Mesenchymal stem cell (in vitro differentiated cells and primary cell): Measurements from ENCODE around the gene INSM1.
A peak's percentile ranks its signal among the peaks of the same experiment; 100 is the strongest.

Experiments
- DNase-seq: peaks from one replicate; pipeline ENCODE4 v3.0.0-alpha.2; 2013
- H2AFZ ChIP-seq: one replicate; pipeline ENCODE4 v1.6.1; 2013; ENCODE audit warnings: low read depth, mild to moderate bottlenecking, control low read depth, inconsistent platforms, low read length, moderate library complexity
- H2AK5ac ChIP-seq: 2 replicates; pipeline ENCODE4 v1.6.1; 2013; ENCODE audit warnings: low read length, moderate library complexity, mild to moderate bottlenecking, inconsistent platforms; ENCODE audit not compliant: severe bottlenecking
- H2BK120ac ChIP-seq: one replicate; pipeline ENCODE4 v1.6.1; 2013; ENCODE audit warnings: low read depth, mild to moderate bottlenecking, inconsistent platforms, low read length, moderate library complexity
- H2BK12ac ChIP-seq, 2 experiments: one replicate each; pipeline ENCODE4 v1.6.1; 2013; ENCODE audit warnings: inconsistent platforms in 2 of 2, low read length in 2 of 2, mild to moderate bottlenecking in 2 of 2, moderate library complexity in 2 of 2, control low read depth in 1 of 2
- H2BK15ac ChIP-seq: one replicate; pipeline ENCODE4 v1.6.1; 2013; ENCODE audit warnings: mild to moderate bottlenecking, low read depth, inconsistent platforms; ENCODE audit not compliant: poor library complexity, severe bottlenecking
- H2BK5ac ChIP-seq: 2 replicates; pipeline ENCODE4 v1.6.1; 2013; ENCODE audit warnings: low read depth, mild to moderate bottlenecking, low read length, control low read depth, inconsistent platforms; ENCODE audit not compliant: poor library complexity, severe bottlenecking
- H3K14ac ChIP-seq, 2 experiments: one replicate each; pipeline ENCODE4 v1.6.1; 2013; ENCODE audit warnings: inconsistent platforms in 2 of 2, low read length in 2 of 2, control low read depth in 1 of 2, mild to moderate bottlenecking in 1 of 2, moderate library complexity in 1 of 2
- H3K18ac ChIP-seq, 2 experiments: one replicate each; pipeline ENCODE4 v1.6.1; 2013; ENCODE audit warnings: inconsistent platforms in 2 of 2, low read length in 2 of 2, control low read depth in 1 of 2, low read depth in 1 of 2, mild to moderate bottlenecking in 1 of 2
- H3K23ac ChIP-seq, 2 experiments: one replicate each; pipeline ENCODE4 v1.6.1; 2013; ENCODE audit warnings: inconsistent platforms in 2 of 2, low read length in 2 of 2, mild to moderate bottlenecking in 2 of 2, moderate library complexity in 2 of 2, control low read depth in 1 of 2
- H3K27ac ChIP-seq: 2 replicates; pipeline ENCODE4 v1.5.1; 2013; ENCODE audit warnings: mild to moderate bottlenecking, moderate library complexity, low read length, control low read depth, inconsistent platforms; ENCODE audit not compliant: poor library complexity, severe bottlenecking
- H3K27me3 ChIP-seq, 2 experiments: 2 replicates each; pipeline versions ENCODE4 v1.6.1 to v1.7.0; 2013; ENCODE audit warnings: low read length in 2 of 2, mild to moderate bottlenecking in 2 of 2, moderate library complexity in 2 of 2, control low read depth in 1 of 2, inconsistent platforms in 1 of 2; ENCODE audit not compliant: control insufficient read depth in 1 of 2, insufficient read depth in 1 of 2
- H3K36me3 ChIP-seq, 2 experiments: 2 replicates each; pipeline versions ENCODE4 v1.6.1 to v1.7.0; 2013; ENCODE audit warnings: low read length in 2 of 2, control low read depth in 1 of 2, inconsistent platforms in 1 of 2, low read depth in 1 of 2, mild to moderate bottlenecking in 1 of 2; ENCODE audit not compliant: insufficient read depth in 2 of 2, control insufficient read depth in 1 of 2
- H3K4ac ChIP-seq, 2 experiments: one replicate each; pipeline ENCODE4 v1.6.1; 2013; ENCODE audit warnings: inconsistent platforms in 2 of 2, low read length in 2 of 2, mild to moderate bottlenecking in 2 of 2, moderate library complexity in 2 of 2, control low read depth in 1 of 2, low read depth in 1 of 2
- H3K4me1 ChIP-seq: 2 replicates; pipeline ENCODE4 v1.6.1; 2013; ENCODE audit warnings: low read depth, low read length, control low read depth; ENCODE audit not compliant: control insufficient read depth, insufficient read depth
- H3K4me2 ChIP-seq: 2 replicates; pipeline ENCODE4 v1.6.1; 2013; ENCODE audit warnings: low read length, mild to moderate bottlenecking, inconsistent platforms; ENCODE audit not compliant: poor library complexity, severe bottlenecking
- H3K4me3 ChIP-seq, 2 experiments: 2 replicates each; pipeline versions ENCODE4 v1.5.1 to v1.7.0; 2013; ENCODE audit warnings: low read length in 2 of 2, mild to moderate bottlenecking in 2 of 2, control low read depth in 1 of 2, low read depth in 1 of 2; ENCODE audit not compliant: insufficient read depth in 1 of 2
- H3K79me1 ChIP-seq: replicated peaks from 2 replicates; pipeline ENCODE4 v1.6.1; 2013; ENCODE audit warnings: mild to moderate bottlenecking, control low read depth, low read length, inconsistent platforms; ENCODE audit not compliant: poor library complexity, severe bottlenecking
- H3K9ac ChIP-seq: 2 replicates; pipeline ENCODE4 v1.7.0; 2013; ENCODE audit warnings: mild to moderate bottlenecking, low read length, moderate library complexity
- H3K9me3 ChIP-seq: 2 replicates; pipeline ENCODE4 v1.7.0; 2013; ENCODE audit warnings: mild to moderate bottlenecking, low read length; ENCODE audit not compliant: control insufficient read depth
- H4K8ac ChIP-seq: one replicate; pipeline ENCODE4 v1.6.1; 2013; ENCODE audit warnings: inconsistent platforms, mild to moderate bottlenecking, low read length, moderate library complexity
- H4K91ac ChIP-seq: one replicate; pipeline ENCODE4 v1.6.1; 2013; ENCODE audit warnings: mild to moderate bottlenecking, low read length, inconsistent platforms
- WGBS: methylation state at CpG from one replicate; pipeline ENCODE4 v1.1.7; 2013; ENCODE audit warnings: mixed read lengths; 5-methylcytosine and 5-hydroxymethylcytosine counted together

INSM1 gene

DNA sequence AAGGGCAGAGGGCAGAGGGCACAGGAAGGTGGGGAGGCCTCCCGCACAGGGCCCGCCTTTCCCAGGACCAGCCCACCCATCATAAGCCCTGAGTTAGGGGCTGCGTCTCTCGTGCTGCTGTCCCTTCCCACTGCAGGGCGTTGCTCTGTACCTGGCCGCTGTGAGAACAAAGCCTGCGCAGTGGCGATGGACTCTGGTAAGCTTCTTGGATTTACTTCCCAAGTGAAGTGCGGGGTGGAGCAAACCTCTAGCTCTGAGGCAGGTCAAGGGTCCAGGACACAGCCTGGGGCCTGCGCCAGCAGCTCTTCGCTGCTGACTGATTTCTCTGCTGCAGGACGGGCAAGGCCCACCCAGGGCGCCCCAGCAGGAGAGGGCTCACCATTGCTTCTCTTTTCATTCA is 23.9 kb downstream of the INSM1 start:
- Histone ChIP-seq H2BK120ac (no peak overlapping the region), H3K79me1 (no peaks in the 10 kb centered on the region), H3K4ac (no peak overlapping the region), H2AK5ac (no peak overlapping the region), H3K27me3 (no peaks in the 10 kb centered on the region), H4K91ac (no peak overlapping the region), H2BK15ac (no peak overlapping the region), H3K27ac (no peak overlapping the region), H3K4me1 (no peaks in the 10 kb centered on the region), H2AFZ (no peak overlapping the region), H3K9me3 (no peaks in the 10 kb centered on the region), H3K4me3 (no peak overlapping the region), H4K8ac (no peak overlapping the region), H2BK5ac (no peak overlapping the region), H2BK12ac (no peak overlapping the region), H3K18ac (no peak overlapping the region), H3K4me2 (no peak overlapping the region), H3K9ac (no peak overlapping the region), H3K23ac (no peak overlapping the region), H3K14ac (no peak overlapping the region), H3K36me3 (peaks cover 0 to 8% of the 10 kb centered on the region in 2 experiments)
- WGBS: 91% methylated on average over 13 of the region's 13 CpGs
- no peak for DNase-seq

DNA sequence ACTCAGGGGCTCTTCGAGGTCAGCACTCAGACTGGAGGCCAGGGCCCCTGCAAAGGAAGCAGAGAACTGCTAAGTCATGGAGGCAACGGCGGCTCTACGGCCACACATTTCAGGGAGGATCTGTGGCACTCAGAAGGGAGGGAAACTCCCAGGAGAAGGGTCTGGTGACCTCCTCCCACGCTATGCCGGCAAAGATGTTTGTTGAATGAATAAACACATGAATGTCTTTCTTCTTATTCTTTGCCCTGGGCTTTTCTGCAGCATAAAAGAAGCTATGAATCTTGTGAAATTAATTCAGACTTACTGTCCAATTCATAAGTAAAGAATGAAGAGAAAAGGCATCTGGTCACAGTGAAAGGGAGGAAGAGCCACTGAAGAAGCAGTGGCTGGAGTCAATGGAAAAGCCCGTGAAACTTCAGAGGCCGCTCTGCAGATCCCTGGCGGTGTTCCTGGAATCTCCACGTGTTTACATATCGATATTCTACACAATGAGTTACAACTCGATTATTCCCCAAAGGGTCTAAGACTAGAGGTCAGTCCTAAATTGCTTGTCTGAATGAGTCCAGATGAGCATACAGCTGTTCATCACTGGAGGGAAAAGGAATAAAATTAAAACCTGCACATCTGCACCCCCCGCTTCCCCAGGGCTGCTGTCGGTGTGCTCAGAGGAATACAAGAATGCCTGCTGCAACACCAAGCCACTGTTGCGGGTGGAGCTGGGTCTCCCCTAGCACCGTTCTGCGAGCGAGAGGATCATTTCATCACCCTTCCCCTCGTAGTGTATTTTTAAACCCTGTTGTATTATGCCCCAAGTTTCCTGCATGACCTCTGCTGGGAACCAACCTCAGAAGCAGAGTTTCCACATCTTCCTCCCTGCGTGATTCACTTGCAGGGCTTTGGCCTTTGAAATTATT is 25.6 kb downstream of the INSM1 start:
- Histone ChIP-seq H3K9ac (peak overlapping the region; percentile 57), H4K91ac (no peak overlapping the region), H3K23ac (no peak overlapping the region), H3K9me3 (no peaks in the 10 kb centered on the region), H2BK15ac (no peak overlapping the region), H4K8ac (no peak overlapping the region), H3K27ac (no peak overlapping the region), H2AK5ac (no peak overlapping the region), H3K14ac (peak overlapping the region in 1 of 2 experiments; percentile 48), H3K4ac (no peak overlapping the region), H2BK120ac (no peak overlapping the region), H3K18ac (no peak overlapping the region), H2AFZ (no peak overlapping the region), H3K79me1 (no peaks in the 10 kb centered on the region), H3K36me3 (peaks cover 0 to 8% of the 10 kb centered on the region in 2 experiments), H3K4me3 (peak overlapping the region in 1 of 2 experiments; percentile 37), H3K27me3 (no peaks in the 10 kb centered on the region), H3K4me1 (no peaks in the 10 kb centered on the region), H2BK5ac (no peak overlapping the region), H3K4me2 (no peak overlapping the region), H2BK12ac (no peak overlapping the region)
- 82% methylated on average over 18 of the region's 20 CpGs for WGBS
- peak; percentile 57 for DNase-seq

DNA sequence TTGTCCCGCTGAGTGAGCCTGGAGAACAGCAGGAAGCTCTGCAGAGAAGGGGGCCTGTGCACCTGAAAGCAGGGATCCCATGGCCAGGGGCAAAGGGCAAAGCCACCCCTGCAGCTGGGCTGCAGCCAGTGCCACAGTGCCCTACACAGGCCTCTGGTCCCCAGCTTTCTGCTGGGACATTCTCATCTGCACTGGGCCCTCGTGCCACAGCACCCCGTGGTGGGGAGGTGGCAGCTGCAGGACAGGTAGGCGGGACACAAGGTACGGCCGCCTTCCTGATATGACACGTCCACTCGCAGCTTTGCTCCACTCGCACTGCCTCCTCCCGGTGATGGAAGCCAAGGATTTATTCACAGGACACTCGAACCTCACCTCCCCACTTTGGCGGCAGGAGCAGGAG is 27.2 kb downstream of the INSM1 start:
- DNase-seq: no peak
- Histone ChIP-seq H3K18ac (no peak overlapping the region), H2BK12ac (no peak overlapping the region), H3K14ac (no peak overlapping the region), H3K4me3 (no peak overlapping the region), H2BK15ac (no peak overlapping the region), H3K9ac (no peak overlapping the region), H2AK5ac (no peak overlapping the region), H3K36me3 (peaks cover 0 to 8% of the 10 kb centered on the region in 2 experiments), H2BK5ac (no peak overlapping the region), H4K8ac (no peak overlapping the region), H4K91ac (no peak overlapping the region), H3K79me1 (no peaks in the 10 kb centered on the region), H3K23ac (no peak overlapping the region), H3K4me1 (peaks cover 8% of the 10 kb centered on the region), H3K27ac (no peak overlapping the region), H3K27me3 (no peaks in the 10 kb centered on the region), H3K4me2 (no peak overlapping the region), H3K4ac (no peak overlapping the region), H3K9me3 (no peaks in the 10 kb centered on the region), H2AFZ (no peak overlapping the region), H2BK120ac (no peak overlapping the region)
- whole genome bisulfite sequencing: 96% methylated on average over 12 of the region's 12 CpGs

DNA sequence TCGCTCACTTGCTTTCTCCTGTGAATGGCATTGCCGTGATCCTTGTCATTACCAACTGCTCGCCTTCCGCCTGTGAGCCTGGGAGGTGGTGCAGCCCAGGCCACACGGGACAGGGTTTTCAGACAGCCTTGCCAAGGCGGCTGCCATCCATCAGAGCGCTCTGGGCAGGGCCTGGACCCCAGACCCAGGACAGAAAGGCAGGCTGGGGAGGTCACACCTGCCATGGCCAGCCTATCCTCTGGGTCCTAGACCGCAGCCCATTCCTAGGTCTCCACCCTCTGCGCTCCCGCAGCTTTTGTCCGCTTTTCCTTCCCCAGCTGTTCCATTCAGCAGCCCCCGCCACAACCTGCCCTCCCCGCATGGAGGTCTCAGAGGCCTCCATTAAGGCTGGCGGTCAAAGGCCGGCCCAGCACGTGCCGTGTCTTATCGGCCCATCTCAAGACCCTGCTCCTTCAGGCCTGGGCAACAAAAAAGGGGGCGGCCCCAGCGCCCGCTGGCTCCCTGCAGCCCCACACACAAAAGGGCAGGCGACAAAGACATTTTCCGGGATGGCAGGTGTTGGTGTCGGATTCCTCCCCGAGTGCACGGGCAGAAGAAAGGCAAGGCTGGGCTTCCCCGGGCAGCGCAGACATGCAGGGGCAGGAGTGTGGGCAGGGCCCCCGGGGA is 28.1 kb downstream of the INSM1 start:
- no peak overlapping the region for H2AFZ ChIP-seq
- no peak overlapping the region for H3K14ac ChIP-seq
- H3K27ac ChIP-seq: no peak overlapping the region
- no peak overlapping the region for H3K9ac ChIP-seq
- no peak overlapping the region for H3K4ac ChIP-seq
- H3K23ac ChIP-seq: no peak overlapping the region
- no peak overlapping the region for H4K8ac ChIP-seq
- no peak for DNase-seq
- H2BK5ac ChIP-seq: no peak overlapping the region
- H3K9me3 ChIP-seq: no peaks in the 10 kb centered on the region
- no peak overlapping the region for H3K18ac ChIP-seq
- H4K91ac ChIP-seq: no peak overlapping the region
- no peak overlapping the region for H2BK12ac ChIP-seq
- peaks cover 10% of the 10 kb centered on the region for H3K4me1 ChIP-seq
- no peaks in the 10 kb centered on the region for H3K27me3 ChIP-seq
- no peak overlapping the region for H2AK5ac ChIP-seq
- peaks cover 0 to 8% of the 10 kb centered on the region in 2 experiments for H3K36me3 ChIP-seq
- no peak overlapping the region for H3K4me2 ChIP-seq
- 89% methylated on average over 29 of the region's 29 CpGs for WGBS
- no peak overlapping the region for H2BK15ac ChIP-seq
- no peak overlapping the region for H3K4me3 ChIP-seq
- no peaks in the 10 kb centered on the region for H3K79me1 ChIP-seq
- H2BK120ac ChIP-seq: no peak overlapping the region
